GM21390 (cell line): ENCODE data around the gene HOMER2.
"Not testable (repeated sequence)": the region's sequence is repeated elsewhere in the genome, so short reads cannot be mapped to it uniquely, and the experiment has no call there.

Experiments
- ATAC-seq: cut with Tn5 transposase; IDR thresholded peaks from one replicate; pipeline ENCODE4 v1.9.1; 2021; ENCODE audit not compliant: unreplicated experiment

Gene HOMER2

DNA sequence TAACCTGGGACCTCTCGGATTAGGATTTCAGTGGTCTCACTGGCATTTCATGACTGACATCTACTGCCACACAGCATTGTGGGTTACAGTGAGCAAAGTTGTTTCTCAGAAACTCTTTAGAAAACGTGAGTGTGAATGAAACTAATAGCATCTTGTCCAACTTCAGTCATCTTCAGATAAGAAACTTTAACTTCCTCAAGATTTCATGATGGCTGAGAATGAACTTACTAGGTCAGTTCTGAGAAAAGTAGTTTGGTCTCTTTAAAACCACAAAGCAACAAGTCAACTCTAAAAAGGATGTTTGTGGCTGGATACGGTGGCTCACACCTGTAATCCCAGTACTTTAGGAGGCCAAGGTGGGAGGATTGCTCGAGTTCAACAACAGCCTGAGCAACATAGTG is 14.2 kb upstream of the HOMER2 start:
- peak; percentile 85 for ATAC-seq

DNA sequence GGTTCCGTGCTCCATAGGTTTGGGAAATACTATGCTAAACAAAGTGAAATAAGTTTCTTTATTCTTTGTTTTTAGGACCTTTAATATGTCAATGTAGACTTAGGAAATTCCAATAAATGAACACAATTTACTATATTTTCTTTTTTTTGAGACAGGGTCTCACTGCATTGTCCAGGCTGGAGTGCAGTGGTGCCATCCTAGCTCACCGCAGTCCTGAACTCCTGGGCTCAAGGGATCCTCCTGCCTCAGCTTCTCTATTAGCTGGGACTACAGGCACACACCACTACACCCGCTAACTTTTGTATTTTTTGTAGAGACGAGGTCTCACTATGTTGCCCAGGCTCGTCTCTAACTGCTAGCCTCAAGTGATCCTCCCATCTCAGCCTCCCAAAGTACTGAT is 12.4 kb upstream of the HOMER2 start:
- no peak for ATAC-seq

DNA sequence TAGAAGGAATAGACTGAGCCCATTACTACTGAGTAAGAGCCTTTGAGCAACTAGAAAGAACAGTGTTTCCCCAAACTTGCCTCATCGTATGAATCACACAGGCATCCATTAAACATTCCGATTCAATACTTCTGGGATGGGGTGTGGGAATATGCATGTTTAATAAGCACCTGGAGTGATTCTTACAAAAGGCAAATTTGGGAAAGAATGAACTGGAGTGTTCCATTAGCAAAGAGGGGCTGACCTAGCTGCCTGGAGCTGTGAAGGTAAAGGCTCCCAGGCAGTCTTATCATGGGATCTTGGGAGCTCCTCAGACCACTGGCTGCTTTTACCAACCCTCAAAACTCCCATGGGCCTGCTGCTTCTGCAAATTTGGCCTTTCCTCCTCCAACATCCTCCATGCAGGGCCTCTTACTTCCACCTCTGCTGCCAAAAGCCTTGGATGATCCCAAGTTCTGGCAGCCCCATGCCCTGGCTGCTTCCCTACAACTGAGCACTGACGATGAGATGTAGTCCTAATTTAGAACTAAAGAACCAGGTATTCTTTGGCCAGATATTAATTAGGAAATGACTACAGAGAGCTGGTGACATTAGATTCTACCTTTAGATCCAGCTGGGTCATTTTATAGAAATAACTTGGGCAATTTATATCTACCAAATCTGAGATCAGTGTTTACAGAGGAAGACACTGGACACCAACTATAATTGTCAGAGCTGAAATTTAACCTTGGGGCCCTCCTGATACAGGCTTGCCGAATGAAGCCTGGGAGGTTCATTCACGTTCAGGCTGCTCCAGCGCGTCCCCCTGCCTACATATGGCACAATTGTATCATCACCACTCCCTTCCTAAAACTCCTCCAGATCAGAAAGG is 11.2 kb upstream of the HOMER2 start:
- no peak for ATAC-seq

GRCh38 chr15:82960766-82961165 is 8.2 kb upstream of the HOMER2 start:
- no peak for ATAC-seq

DNA sequence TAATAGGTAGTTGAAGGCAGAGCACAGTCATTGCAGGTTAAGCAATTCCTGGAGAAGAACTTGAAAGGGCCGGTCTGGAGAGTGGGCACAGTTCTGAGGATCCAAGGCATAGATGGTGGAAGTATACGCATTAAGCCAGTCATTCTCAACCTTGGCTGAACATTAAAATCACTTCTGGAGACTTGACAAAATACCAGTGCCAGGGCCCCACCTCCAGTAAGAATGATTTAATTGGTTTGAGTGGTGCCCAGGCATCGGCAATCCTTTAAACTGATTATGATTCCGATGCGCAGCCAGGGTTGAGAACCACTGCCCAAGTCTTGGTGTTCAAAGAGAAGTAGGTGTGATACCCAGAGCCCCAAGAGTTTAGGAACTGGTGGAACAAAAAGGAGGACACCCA is 6.9 kb upstream of the HOMER2 start:
- ATAC-seq, result no peak

DNA sequence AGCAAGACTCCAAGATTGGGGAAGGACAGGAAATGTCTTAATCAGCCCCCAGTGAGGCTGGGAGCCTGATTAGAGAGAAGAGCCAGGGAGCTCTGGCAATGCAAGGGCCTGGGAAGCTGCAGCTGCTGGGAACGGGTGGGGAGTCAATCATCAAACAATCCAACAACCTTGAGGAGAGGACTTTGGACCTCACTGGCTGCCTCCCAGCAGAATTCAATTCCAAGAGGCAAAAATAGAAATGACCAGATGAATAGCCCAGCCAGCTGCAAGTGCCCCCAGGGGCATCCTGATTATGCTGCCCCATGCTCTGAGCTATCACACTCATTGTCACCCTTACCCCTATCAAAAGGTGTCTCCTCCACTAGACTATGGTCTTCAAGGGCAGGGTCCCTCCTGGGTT is 6.1 kb upstream of the HOMER2 start:
- no peak for ATAC-seq

GRCh38 chr15:82951472-82952157 is 905 bp downstream of the HOMER2 start:
- ATAC-seq, result no peak

DNA sequence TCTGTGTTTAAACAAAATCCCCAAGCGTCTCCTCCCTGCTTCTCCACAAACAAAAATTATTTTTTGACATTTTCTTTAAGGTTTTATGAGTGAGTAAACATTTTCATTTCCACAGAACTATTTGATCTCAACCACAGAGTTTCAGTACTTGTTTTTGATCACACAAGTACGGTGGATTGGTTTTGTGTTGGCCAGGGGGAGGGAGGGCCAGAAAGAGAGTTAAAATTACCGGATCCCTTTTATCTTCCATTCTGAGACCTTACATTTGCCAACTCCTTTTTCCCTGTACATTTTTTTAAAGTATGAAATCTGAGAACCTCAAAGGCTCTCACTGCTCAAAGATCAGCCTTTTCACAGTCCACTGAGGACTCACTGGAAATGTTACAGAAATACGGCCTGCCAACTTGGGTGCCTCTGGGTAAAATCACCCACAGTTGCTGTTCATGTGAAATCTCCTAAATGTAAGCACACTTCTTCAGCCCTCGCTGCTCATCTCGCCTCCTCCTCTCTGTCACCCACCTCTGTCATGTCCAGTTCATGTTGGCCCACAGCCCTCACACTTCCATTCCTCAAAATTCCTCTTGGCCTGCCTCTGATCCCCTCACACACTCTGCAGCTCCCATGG is 1.7 kb downstream of the HOMER2 start:
- ATAC-seq, result peak; percentile 65

GRCh38 chr15:82950295-82950694 is 2.2 kb downstream of the HOMER2 start:
- ATAC-seq, result no peak

- ATAC-seq, result no peak
Observed at GRCh38 chr15:82946155-82946701, 6.3 kb downstream of the HOMER2 start.

DNA sequence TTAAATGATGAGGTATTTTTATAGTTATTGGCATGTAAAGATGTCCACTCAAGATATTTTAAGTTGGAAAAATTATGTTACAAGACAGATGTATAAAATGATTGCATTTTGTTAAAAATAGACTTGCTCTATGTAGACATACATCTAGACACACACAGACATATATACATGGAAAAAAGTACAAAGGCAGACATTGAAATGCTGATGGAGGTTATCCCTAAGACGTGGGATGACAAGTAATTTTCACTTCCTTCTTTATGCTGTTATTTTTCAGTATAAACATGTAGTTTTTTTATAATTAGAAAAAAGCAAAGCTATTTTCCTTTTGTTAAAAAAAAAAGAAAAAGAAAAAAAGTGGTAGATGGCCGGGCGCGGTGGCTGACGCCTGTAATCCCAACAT is 7.2 kb downstream of the HOMER2 start:
- ATAC-seq, result no peak

DNA sequence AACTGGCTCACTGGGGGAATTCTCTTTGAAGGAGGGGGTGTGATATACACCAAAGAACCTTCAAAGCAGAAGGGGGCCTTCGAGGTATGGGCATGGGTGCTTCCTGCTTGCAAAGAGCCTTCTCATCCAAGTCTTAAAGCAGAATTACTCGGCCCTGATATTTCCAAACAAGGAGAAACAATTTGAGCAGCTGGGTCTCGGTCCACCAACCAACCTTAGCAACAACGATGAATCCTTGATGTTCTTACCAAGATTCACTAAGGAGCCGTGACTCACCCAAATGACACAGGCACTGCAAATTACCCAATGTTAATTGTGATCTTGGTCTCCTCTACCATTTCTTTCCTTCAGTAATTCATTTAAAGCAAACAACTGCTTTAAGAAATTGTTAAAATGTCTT is 7.7 kb downstream of the HOMER2 start:
- no peak for ATAC-seq

- no peak for ATAC-seq
Observed at GRCh38 chr15:82944056-82944455, 8.5 kb downstream of the HOMER2 start.

DNA sequence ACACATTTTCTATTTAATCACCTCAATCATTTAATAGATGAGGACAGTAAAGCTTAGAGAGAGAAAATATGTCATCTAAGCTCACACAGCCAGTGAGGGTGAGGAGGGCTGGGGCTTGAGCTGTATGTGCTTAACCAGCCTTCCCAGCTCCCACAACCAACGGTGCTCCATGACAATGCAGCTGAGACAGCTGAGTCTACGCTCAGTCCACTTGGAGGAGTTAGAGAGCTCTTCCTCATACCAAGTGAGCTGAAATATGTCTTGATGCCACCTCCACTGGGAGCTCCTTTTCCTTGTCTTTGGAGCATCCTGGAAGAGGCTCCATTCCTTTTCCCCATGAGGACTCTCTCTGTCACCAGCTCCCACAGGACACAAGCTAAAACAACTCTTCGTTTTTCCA is 9.3 kb downstream of the HOMER2 start:
- no peak for ATAC-seq

GRCh38 chr15:82942691-82943090 is 9.8 kb downstream of the HOMER2 start:
- ATAC-seq, result no peak

GRCh38 chr15:82939678-82940077 is 12.8 kb downstream of the HOMER2 start:
- ATAC-seq, result not testable (repeated sequence)

- ATAC-seq, result no peak
Observed at GRCh38 chr15:82937712-82938058, 14.8 kb downstream of the HOMER2 start.

DNA sequence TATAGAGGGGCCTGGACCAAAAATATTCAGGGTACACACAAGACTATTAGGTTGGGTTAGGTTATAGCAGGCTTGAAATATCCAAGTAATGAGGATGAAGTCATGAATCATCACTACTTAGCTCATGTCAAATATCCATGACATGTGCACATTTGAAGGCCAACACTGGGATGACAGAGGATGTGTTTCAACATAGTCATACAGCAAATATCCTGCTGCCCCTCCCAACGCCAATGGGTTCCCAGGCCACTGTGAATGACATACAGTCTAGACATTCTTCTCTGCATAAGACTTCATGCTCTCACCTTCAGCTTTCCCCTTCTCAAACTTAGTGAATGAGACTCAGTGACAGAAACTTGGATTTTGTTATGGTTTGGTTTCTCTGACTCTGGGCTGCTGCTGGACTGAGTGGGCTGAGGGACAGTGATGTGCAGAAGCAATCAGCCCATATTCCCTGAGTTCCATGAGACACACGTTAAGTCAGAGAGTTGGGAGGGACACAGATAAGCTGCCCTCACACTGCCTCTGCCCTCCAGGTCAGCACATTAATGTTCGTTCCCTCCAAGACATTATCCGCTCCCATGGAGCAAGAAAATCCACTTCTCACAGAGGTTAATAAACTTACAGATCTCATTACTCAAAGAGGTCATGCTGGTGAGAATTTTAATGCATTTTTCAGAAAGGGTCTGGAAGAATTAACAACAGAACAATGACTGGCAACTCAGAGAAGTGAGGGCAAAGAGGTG is 15.4 kb downstream of the HOMER2 start:
- no peak for ATAC-seq

GRCh38 chr15:82935382-82935781 is 17.1 kb downstream of the HOMER2 start:
- ATAC-seq, result no peak

DNA sequence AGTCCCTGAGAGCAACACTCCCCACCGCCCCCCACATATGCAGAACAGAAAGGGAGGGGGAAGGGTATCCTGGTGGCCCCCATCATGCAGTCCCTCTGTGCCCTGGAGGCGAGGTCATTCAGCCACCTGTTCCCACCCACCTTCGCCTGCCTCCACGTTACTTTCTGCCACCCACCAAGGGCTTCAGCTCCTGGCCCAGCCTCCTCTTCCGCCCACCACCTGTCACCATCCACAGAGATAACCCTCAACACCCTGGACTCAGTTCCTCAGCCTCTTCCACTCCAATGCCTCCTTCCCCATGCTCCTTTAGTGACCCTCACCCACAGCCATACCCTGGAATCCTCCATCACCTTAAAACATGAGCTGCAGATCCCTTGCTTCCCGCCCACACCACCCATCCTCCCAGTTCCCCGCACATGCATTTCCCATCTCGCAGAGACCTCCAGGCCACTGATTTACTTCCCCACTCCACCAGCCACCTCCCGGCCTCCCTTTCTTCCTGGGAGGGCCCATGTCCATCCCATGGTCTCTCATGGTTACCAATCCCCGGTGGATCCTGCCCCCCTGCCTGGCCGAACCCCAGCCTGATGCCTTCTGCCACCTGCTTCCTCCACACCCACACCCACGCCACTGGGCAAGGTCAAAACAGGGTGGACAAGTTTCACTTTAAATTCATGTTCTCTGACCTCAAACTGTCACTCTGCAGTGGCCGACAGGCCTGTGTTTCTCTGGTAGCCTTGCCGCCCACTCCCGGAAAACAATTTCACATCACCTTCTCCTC is 18.2 kb downstream of the HOMER2 start:
- no peak for ATAC-seq
